Measurements from ENCODE around the gene ACKR3.

DNA sequence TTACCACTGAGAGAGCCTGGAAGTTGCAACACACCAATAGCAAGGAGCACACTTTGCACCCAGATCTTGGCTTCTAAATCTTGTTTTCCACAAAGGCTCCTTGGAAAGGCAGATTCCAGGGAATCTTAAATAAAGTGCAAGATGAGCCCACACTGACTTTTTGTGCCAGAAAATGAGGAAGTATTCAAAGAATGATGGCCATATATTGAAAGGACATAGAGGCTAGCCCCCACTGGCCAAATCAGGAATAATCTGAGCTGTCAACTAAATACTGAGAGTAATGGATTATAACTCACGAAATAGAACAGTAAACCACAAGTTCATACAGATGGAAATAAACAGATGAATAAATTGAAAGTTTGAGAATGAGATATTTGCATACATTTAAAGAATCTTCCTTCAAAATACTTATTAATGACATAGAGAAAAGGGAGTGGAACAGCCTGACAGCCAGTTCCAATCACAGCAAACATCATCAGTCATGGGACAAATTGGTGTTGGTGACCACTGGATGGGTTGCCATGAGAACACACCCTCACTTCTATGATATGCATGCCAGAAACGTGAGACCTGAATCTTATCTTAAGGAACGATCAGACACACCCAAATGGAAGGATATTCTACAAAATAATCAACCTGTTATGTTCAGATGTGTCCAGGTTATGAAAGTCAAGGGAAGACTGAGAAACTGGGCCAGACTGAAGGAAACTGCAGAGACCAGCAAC, 12.2 kb upstream of the ACKR3 start:
- TF ChIP-seq, protein P1, sequence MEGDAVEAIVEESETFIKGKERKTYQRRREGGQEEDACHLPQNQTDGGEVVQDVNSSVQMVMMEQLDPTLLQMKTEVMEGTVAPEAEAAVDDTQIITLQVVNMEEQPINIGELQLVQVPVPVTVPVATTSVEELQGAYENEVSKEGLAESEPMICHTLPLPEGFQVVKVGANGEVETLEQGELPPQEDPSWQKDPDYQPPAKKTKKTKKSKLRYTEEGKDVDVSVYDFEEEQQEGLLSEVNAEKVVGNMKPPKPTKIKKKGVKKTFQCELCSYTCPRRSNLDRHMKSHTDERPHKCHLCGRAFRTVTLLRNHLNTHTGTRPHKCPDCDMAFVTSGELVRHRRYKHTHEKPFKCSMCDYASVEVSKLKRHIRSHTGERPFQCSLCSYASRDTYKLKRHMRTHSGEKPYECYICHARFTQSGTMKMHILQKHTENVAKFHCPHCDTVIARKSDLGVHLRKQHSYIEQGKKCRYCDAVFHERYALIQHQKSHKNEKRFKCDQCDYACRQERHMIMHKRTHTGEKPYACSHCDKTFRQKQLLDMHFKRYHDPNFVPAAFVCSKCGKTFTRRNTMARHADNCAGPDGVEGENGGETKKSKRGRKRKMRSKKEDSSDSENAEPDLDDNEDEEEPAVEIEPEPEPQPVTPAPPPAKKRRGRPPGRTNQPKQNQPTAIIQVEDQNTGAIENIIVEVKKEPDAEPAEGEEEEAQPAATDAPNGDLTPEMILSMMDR (conservative IDR thresholded peaks at IDR 0.05; ENCODE audit: low read depth, low read length): no peak
- TF ChIP-seq RFX5 (IDR thresholded peaks at IDR 0.05; ENCODE audit: low read depth, low read length) (no peak), POLR2A (IDR thresholded peaks at IDR 0.05; ENCODE audit: low read depth, low read length) (no peak), SMC3 (IDR thresholded peaks at IDR 0.05; ENCODE audit: low read depth, low read length) (no peak), BHLHE40 (IDR thresholded peaks at IDR 0.05; ENCODE audit: low read depth, low read length) (no peak), MAFK (IDR thresholded peaks at IDR 0.05; ENCODE audit: low read depth, low read length) (no peak), CHD1 (IDR thresholded peaks at IDR 0.05; ENCODE audit: low read depth, low read length) (no peak), CEBPB (IDR thresholded peaks at IDR 0.05; ENCODE audit: low read depth, low read length) (no peak), NFE2L2 (IDR thresholded peaks at IDR 0.05; ENCODE audit: low read depth, low read length) (no peak), RCOR1 (IDR thresholded peaks at IDR 0.05; ENCODE audit: insufficient replicate concordance, low read length) (no peak), RAD21 (IDR thresholded peaks at IDR 0.05; ENCODE audit: low read length) (no peak), FOS (IDR thresholded peaks at IDR 0.05; ENCODE audit: low read depth, low read length) (no peak), MAZ (IDR thresholded peaks at IDR 0.05; ENCODE audit: borderline replicate concordance, low read depth, low read length) (no peak)
- TF ChIP-seq, protein P2, sequence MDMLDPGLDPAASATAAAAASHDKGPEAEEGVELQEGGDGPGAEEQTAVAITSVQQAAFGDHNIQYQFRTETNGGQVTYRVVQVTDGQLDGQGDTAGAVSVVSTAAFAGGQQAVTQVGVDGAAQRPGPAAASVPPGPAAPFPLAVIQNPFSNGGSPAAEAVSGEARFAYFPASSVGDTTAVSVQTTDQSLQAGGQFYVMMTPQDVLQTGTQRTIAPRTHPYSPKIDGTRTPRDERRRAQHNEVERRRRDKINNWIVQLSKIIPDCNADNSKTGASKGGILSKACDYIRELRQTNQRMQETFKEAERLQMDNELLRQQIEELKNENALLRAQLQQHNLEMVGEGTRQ (IDR thresholded peaks at IDR 0.05; ENCODE audit: low read depth, low read length): no peak
